ENCODE data around the gene KMT2B.

DNA sequence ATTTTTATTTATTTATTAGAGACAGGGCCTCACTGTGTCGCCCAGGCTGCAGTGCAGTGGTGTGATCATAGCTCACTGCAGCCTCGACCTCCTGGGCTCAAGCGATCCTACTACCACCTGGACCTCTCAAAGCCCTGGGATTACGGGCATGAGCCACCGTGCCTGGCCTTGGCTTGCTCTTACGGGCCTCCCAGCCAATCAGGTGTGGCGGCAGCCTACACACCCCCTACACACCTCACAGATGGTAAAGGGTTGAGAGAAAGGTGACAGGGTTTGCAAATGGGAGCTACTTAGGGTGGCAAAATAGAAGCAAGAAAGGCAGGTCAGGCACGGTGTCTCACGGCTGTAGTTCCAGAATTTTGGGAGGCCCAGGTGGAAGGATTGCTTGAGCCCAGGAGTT lies 14.5 kb upstream of the KMT2B start:
- TF ChIP-seq EP300 (IDR thresholded peaks at IDR 0.05; ENCODE audit: borderline replicate concordance) (no peak), TAF1 (IDR thresholded peaks at IDR 0.05; ENCODE audit: low read depth) (no peak), CEBPB (IDR thresholded peaks at IDR 0.05) (no peak), NFIC (IDR thresholded peaks at IDR 0.05) (no peak), EGR1 (IDR thresholded peaks at IDR 0.05) (no peak), RAD21 (IDR thresholded peaks at IDR 0.05; ENCODE audit: low read depth) (no peak), YY1 (IDR thresholded peaks at IDR 0.05; ENCODE audit: low read depth) (no peak), FOXM1 (IDR thresholded peaks at IDR 0.05; ENCODE audit: borderline replicate concordance, low read depth) (no peak), CREB1 (IDR thresholded peaks at IDR 0.05; ENCODE audit: low read depth) (no peak), TCF12 (IDR thresholded peaks at IDR 0.05; ENCODE audit: low read depth) (no peak), USF1 (IDR thresholded peaks at IDR 0.05) (no peak)
- TF ChIP-seq, protein P1, sequence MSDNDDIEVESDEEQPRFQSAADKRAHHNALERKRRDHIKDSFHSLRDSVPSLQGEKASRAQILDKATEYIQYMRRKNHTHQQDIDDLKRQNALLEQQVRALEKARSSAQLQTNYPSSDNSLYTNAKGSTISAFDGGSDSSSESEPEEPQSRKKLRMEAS (IDR thresholded peaks at IDR 0.05): no peak
- TF ChIP-seq, protein P2, sequence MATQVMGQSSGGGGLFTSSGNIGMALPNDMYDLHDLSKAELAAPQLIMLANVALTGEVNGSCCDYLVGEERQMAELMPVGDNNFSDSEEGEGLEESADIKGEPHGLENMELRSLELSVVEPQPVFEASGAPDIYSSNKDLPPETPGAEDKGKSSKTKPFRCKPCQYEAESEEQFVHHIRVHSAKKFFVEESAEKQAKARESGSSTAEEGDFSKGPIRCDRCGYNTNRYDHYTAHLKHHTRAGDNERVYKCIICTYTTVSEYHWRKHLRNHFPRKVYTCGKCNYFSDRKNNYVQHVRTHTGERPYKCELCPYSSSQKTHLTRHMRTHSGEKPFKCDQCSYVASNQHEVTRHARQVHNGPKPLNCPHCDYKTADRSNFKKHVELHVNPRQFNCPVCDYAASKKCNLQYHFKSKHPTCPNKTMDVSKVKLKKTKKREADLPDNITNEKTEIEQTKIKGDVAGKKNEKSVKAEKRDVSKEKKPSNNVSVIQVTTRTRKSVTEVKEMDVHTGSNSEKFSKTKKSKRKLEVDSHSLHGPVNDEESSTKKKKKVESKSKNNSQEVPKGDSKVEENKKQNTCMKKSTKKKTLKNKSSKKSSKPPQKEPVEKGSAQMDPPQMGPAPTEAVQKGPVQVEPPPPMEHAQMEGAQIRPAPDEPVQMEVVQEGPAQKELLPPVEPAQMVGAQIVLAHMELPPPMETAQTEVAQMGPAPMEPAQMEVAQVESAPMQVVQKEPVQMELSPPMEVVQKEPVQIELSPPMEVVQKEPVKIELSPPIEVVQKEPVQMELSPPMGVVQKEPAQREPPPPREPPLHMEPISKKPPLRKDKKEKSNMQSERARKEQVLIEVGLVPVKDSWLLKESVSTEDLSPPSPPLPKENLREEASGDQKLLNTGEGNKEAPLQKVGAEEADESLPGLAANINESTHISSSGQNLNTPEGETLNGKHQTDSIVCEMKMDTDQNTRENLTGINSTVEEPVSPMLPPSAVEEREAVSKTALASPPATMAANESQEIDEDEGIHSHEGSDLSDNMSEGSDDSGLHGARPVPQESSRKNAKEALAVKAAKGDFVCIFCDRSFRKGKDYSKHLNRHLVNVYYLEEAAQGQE (IDR thresholded peaks at IDR 0.05; ENCODE audit: low read depth): no peak
